HepG2 (cell line): ENCODE data around the gene HECTD1. TPM values are rescaled to one million over a fixed set of nuclear protein-coding genes. Genes with fewer than 3 reads are reported as not detected.
A peak's percentile ranks its signal among the peaks of the same experiment; 100 is the strongest.

ENCODE experiments used
- ATAD3A ChIP-seq: sonication (generic); formaldehyde crosslinking; IDR thresholded peaks from 2 replicates; pipeline ENCODE4 v1.4.0; 2020; ENCODE audit warnings: missing genetic modification reagents
- BORCS8-MEF2B ChIP-seq: sonication (generic); formaldehyde crosslinking; IDR thresholded peaks from 2 replicates; pipeline ENCODE4 v1.8.0; 2022; ENCODE audit warnings: mild to moderate bottlenecking, missing genetic modification reagents
- CBX1 ChIP-seq: IDR thresholded peaks from one replicate; pipeline ENCODE4 v1.6.1; 2016; ENCODE audit warnings: antibody characterized with exemption, low read depth
- CC2D1A ChIP-seq: sonication (generic); formaldehyde crosslinking; IDR thresholded peaks from 2 replicates; pipeline ENCODE4 v1.8.1; 2023; ENCODE audit warnings: mild to moderate bottlenecking, missing genetic modification reagents
- FOXA1 ChIP-seq, 2 experiments: fragments of 450-650 bp in 1 of 2; sonication (generic) in 1 of 2; formaldehyde crosslinking in 1 of 2; IDR thresholded peaks; 2 replicates each; pipeline versions ENCODE4 v1.4.0 to v1.6.1; 2016 to 2020; ENCODE audit warnings: missing genetic modification reagents in 1 of 2
- GATAD2A ChIP-seq: IDR thresholded peaks from 2 replicates; pipeline ENCODE4 v1.6.1; 2016
- HMG20A ChIP-seq: IDR thresholded peaks from 2 replicates; pipeline ENCODE4 v1.6.1; 2016; ENCODE audit warnings: borderline replicate concordance
- HOXA3 ChIP-seq: sonication (generic); formaldehyde crosslinking; IDR thresholded peaks from 2 replicates; pipeline ENCODE4 v1.5.0; 2020; ENCODE audit warnings: missing genetic modification reagents
- KDM6A ChIP-seq: IDR thresholded peaks from 2 replicates; pipeline ENCODE4 v1.6.1; 2016; ENCODE audit warnings: low read depth
- KLF9 ChIP-seq: IDR thresholded peaks from 2 replicates; pipeline ENCODE4 v1.6.1; 2016; ENCODE audit warnings: low read depth
- KMT2A ChIP-seq: sonication (generic); formaldehyde crosslinking; IDR thresholded peaks from 2 replicates; pipeline ENCODE4 v1.4.0; 2020; ENCODE audit warnings: missing genetic modification reagents
- MIER3 ChIP-seq: IDR thresholded peaks from 2 replicates; pipeline ENCODE4 v1.6.1; 2016; ENCODE audit warnings: missing compliant biosample characterization, borderline replicate concordance
- PITX1 ChIP-seq: sonication (generic); formaldehyde crosslinking; IDR thresholded peaks from 2 replicates; pipeline ENCODE4 v1.5.1; 2020; ENCODE audit warnings: mild to moderate bottlenecking, missing genetic modification reagents
- RBM22 ChIP-seq: fragments of 200-400 bp; formaldehyde crosslinking; optimal IDR thresholded peaks from 2 replicates; pipeline ENCODE3; 2017; ENCODE audit warnings: mild to moderate bottlenecking, low read length, moderate library complexity
- SPEN ChIP-seq: sonication (generic); formaldehyde crosslinking; IDR thresholded peaks from 2 replicates; pipeline ENCODE4 v1.5.1; 2020; ENCODE audit warnings: low read depth, mild to moderate bottlenecking, missing genetic modification reagents
- TOE1 ChIP-seq: sonication (generic); formaldehyde crosslinking; IDR thresholded peaks from 2 replicates; pipeline ENCODE4 v1.4.0; 2020; ENCODE audit warnings: mild to moderate bottlenecking, missing genetic modification reagents
- WIZ ChIP-seq: sonication (generic); formaldehyde crosslinking; IDR thresholded peaks from 2 replicates; pipeline ENCODE4 v1.5.1; 2020; ENCODE audit warnings: mild to moderate bottlenecking, missing genetic modification reagents
- ZMAT3 ChIP-seq: sonication (generic); formaldehyde crosslinking; conservative IDR thresholded peaks from 2 replicates; pipeline ENCODE4 v1.7.0; 2021; ENCODE audit warnings: missing genetic modification reagents
- ZNF136 ChIP-seq: sonication (generic); formaldehyde crosslinking; IDR thresholded peaks from 2 replicates; pipeline ENCODE4 v1.8.1; 2022; ENCODE audit warnings: low read depth, mild to moderate bottlenecking, moderate library complexity, missing genetic modification reagents
- ZNF138 ChIP-seq: sonication (generic); formaldehyde crosslinking; IDR thresholded peaks from 2 replicates; pipeline ENCODE4 v1.5.0; 2020; ENCODE audit warnings: mild to moderate bottlenecking, low read depth, missing genetic modification reagents
- ZNF335 ChIP-seq: sonication (generic); formaldehyde crosslinking; IDR thresholded peaks from 2 replicates; pipeline ENCODE4 v1.4.0; 2020; ENCODE audit warnings: missing genetic modification reagents
- ZNF460 ChIP-seq: sonication (generic); formaldehyde crosslinking; IDR thresholded peaks from 2 replicates; pipeline ENCODE4 v1.5.1; 2020; ENCODE audit warnings: missing genetic modification reagents, mild to moderate bottlenecking, borderline replicate concordance
- ZNF766 ChIP-seq: sonication (generic); formaldehyde crosslinking; IDR thresholded peaks from 2 replicates; pipeline ENCODE4 v1.5.0; 2020; ENCODE audit warnings: missing genetic modification reagents, borderline replicate concordance
- polyA plus RNA-seq, 8 experiments: library from polyadenylated mRNA; depleted of rRNA in 3 of 8; stranded (reverse) in 7 of 8; unstranded in 1 of 8; fragments of >200 nt; fragmentation: Illumina TruSeq in 4 of 8; extraction: Trizol in 4 of 8; gene quantifications; 2 replicates each; pipeline versions ENCODE4 v1.2.1 to v1.2.3, GENCODE V29; 2011 to 2016; ENCODE audit warnings: low read depth in 4 of 8, missing spikeins in 1 of 8, mixed read lengths in 1 of 8; ENCODE audit not compliant: insufficient read depth in 1 of 8
- total RNA-seq, 5 experiments: library from RNA; depleted of rRNA; stranded (reverse); fragments of >200 nt; fragmentation: Illumina TruSeq; extraction: Trizol; gene quantifications; 2 replicates each; pipeline ENCODE4 v1.2.3, GENCODE V29; 2016; ENCODE audit warnings: low read depth in 1 of 5
- TF ChIP-seq, protein P1 (sequence below): sonication (generic); formaldehyde crosslinking; IDR thresholded peaks from 2 replicates; pipeline ENCODE4 v1.5.1; 2020; ENCODE audit warnings: missing genetic modification reagents, mild to moderate bottlenecking, borderline replicate concordance
- TF ChIP-seq, protein P2 (sequence below): fragments of 450-650 bp; IDR thresholded peaks from 2 replicates; pipeline ENCODE4 v1.6.1; 2016
- TF ChIP-seq, protein P3 (sequence below): sonication (generic); formaldehyde crosslinking; IDR thresholded peaks from 2 replicates; pipeline ENCODE4 v1.8.1; 2023; ENCODE audit warnings: mild to moderate bottlenecking, moderate library complexity, missing genetic modification reagents
- TF ChIP-seq, protein P4 (sequence below): sonication (generic); formaldehyde crosslinking; conservative IDR thresholded peaks from 2 replicates; pipeline ENCODE4 v1.4.0; 2020; ENCODE audit warnings: missing genetic modification reagents

Gene HECTD1
- total and polyA plus RNA-seq, 2 of the 13 experiments (the other 11 are each of a cell fraction or from before 2014, with no cell fraction given) = 312 to 560 TPM

DNA sequence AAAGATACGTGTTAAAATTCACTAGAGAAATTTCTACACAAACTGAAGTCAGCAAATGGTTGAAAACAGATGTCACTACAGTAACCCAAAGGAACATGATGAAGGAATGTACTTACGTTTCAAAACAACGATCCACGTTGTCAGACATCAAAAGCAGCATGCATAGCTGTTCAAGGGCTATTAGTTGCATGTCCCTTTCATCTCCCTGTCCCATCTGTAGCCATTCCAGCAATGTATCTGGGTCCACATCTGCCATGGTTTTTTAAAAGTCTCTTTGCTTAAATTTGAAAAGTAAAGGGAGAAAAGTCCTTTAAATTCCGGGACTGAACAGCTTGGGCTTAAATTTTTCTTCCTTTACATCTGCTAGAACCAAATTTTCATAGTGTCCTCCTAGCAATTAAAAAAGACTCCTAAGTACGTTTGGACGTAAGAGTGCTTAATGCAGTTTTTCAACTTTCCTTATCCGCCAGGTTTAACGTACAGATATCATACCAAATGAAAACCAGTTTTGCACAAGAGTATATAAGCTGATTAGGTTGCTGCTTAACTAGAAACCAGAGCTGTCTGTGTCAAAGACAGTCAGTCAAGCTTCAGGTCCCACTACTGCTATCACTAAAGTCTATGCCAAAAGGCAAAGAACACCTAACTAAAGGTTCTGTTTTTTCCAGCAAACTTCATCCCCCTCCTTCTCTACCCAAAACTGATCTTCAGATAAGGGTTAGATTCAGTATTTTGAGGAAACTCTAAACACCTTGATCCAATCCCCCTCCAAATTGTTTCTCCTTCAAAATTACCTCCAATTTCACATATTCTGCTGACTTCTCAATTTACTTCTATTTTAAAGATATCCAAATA lies 1.7 kb downstream of the HECTD1 start (continued):
- TF ChIP-seq RBM22 = peak; percentile 59
- TF ChIP-seq CC2D1A (CRISPR knock-in tag) = 0 out of 2 replicates have a peak, but pooled peaks have one; percentile 58
- TF ChIP-seq ZNF136 (CRISPR knock-in tag) = peak; percentile 97
- peak; percentile 98 for TF ChIP-seq MIER3
- peak; percentile 85; the same call in 1 of the 2 replicates for TF ChIP-seq KLF9 (CRISPR knock-in tag)
- TF ChIP-seq, protein P1, sequence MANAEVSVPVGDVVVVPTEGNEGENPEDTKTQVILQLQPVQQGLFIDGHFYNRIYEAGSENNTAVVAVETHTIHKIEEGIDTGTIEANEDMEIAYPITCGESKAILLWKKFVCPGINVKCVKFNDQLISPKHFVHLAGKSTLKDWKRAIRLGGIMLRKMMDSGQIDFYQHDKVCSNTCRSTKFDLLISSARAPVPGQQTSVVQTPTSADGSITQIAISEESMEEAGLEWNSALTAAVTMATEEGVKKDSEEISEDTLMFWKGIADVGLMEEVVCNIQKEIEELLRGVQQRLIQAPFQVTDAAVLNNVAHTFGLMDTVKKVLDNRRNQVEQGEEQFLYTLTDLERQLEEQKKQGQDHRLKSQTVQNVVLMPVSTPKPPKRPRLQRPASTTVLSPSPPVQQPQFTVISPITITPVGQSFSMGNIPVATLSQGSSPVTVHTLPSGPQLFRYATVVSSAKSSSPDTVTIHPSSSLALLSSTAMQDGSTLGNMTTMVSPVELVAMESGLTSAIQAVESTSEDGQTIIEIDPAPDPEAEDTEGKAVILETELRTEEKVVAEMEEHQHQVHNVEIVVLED (CRISPR knock-in tag) = peak; percentile 53; the same call in 1 of the 2 replicates
- TF ChIP-seq SPEN = peak; percentile 53; the same call in 1 of the 2 replicates
- no peak for TF ChIP-seq ZNF138 (CRISPR knock-in tag)
- TF ChIP-seq CBX1 = no peak
- TF ChIP-seq TOE1 (CRISPR knock-in tag) = peak; percentile 63; the same call in 1 of the 2 replicates
- TF ChIP-seq, protein P2, sequence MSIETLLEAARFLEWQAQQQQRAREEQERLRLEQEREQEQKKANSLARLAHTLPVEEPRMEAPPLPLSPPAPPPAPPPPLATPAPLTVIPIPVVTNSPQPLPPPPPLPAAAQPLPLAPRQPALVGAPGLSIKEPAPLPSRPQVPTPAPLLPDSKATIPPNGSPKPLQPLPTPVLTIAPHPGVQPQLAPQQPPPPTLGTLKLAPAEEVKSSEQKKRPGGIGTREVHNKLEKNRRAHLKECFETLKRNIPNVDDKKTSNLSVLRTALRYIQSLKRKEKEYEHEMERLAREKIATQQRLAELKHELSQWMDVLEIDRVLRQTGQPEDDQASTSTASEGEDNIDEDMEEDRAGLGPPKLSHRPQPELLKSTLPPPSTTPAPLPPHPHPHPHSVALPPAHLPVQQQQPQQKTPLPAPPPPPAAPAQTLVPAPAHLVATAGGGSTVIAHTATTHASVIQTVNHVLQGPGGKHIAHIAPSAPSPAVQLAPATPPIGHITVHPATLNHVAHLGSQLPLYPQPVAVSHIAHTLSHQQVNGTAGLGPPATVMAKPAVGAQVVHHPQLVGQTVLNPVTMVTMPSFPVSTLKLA = peak; percentile 100
- TF ChIP-seq ZNF335 (CRISPR knock-in tag) = peak; percentile 79
- peak; percentile 90 for TF ChIP-seq KMT2A (CRISPR knock-in tag)
- TF ChIP-seq BORCS8-MEF2B = no peak
- TF ChIP-seq, protein P3, sequence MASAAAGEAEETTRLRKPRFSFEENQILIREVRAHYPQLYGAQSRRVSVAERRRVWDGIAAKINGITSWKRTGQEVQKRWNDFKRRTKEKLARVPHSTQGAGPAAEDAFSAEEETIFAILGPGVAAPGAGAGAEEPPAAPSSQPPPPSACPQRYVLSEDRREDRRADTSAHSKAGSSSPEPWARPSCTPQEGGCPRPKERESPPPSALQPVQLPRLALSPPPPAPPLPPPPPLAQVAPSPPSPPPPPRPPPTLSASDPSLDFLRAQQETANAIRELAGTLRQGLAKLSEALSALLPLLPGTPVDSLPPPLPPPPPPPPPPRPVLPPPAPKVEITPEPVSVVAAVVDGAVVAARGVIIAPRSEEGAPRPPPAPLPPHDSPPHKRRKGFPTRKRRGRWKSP = peak; percentile 67; the same call in 1 of the 2 replicates
- TF ChIP-seq FOXA1 (IDR thresholded peaks at IDR 0.05) = no peak
- peak; percentile 67 for TF ChIP-seq FOXA1 (CRISPR knock-in tag; IDR thresholded peaks at IDR 0.05)
- no peak for TF ChIP-seq ATAD3A (CRISPR knock-in tag)
- no peak for TF ChIP-seq WIZ (CRISPR knock-in tag)
- peak; percentile 94 for TF ChIP-seq GATAD2A
- peak; percentile 75 for TF ChIP-seq ZMAT3 (CRISPR knock-in tag)
- no peak for TF ChIP-seq ZNF766 (CRISPR knock-in tag)
- TF ChIP-seq, protein P4, sequence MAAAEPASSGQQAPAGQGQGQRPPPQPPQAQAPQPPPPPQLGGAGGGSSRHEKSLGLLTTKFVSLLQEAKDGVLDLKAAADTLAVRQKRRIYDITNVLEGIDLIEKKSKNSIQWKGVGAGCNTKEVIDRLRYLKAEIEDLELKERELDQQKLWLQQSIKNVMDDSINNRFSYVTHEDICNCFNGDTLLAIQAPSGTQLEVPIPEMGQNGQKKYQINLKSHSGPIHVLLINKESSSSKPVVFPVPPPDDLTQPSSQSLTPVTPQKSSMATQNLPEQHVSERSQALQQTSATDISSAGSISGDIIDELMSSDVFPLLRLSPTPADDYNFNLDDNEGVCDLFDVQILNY (CRISPR knock-in tag) = no peak
- TF ChIP-seq HMG20A = peak; percentile 86
- peak; percentile 51; the same call in 1 of the 2 replicates for TF ChIP-seq PITX1 (CRISPR knock-in tag)
- TF ChIP-seq ZNF460 (CRISPR knock-in tag) = no peak
- 0 out of 2 replicates have a peak, but pooled peaks have one; percentile 53 for TF ChIP-seq KDM6A (CRISPR knock-in tag)
- peak; percentile 51; the same call in 1 of the 2 replicates for TF ChIP-seq HOXA3
